ENCODE measurements around the gene IPO13.

The IPO13 gene

GRCh38 chr1:43946236-43947060, at the start of gene IPO13:
Gene IPO13, plus strand, starts transcription at chr1:43946950. Its CDS starts 651 bp downstream, at chr1:43947601.
- DNase-seq: peak; percentile 87

GRCh38 chr1:43898981-43899380, 47.8 kb upstream of the IPO13 start:
- DNase-seq: no peak

- no peak for DNase-seq
These were observed 46.4 kb upstream of the IPO13 start for GRCh38 chr1:43900386-43900785.

GRCh38 chr1:43901196-43901961, 45.4 kb upstream of the IPO13 start:
- DNase-seq: no peak

GRCh38 chr1:43902058-43902831, 44.5 kb upstream of the IPO13 start:
- no peak for DNase-seq

GRCh38 chr1:43904660-43905551, 41.8 kb upstream of the IPO13 start:
- DNase-seq: no peak

GRCh38 chr1:43908226-43908625, 38.5 kb upstream of the IPO13 start:
- no peak for DNase-seq

- DNase-seq: no peak
These were observed 37.9 kb upstream of the IPO13 start for GRCh38 chr1:43908858-43909257.

- DNase-seq: no peak
These were observed 36.4 kb upstream of the IPO13 start for GRCh38 chr1:43910343-43910742.

- DNase-seq: no peak
These were observed 34.1 kb upstream of the IPO13 start for GRCh38 chr1:43912607-43913006.

- DNase-seq: no peak
These were observed 33.7 kb upstream of the IPO13 start for GRCh38 chr1:43913051-43913501.

GRCh38 chr1:43913666-43914360, 32.9 kb upstream of the IPO13 start:
- DNase-seq: no peak

- no peak for DNase-seq
These were observed 31.9 kb upstream of the IPO13 start for GRCh38 chr1:43914576-43915525.

- DNase-seq: no peak
These were observed 26.8 kb upstream of the IPO13 start for GRCh38 chr1:43919906-43920305.

GRCh38 chr1:43921022-43921421, 25.7 kb upstream of the IPO13 start:
- DNase-seq: no peak

GRCh38 chr1:43924516-43924915, 22.2 kb upstream of the IPO13 start:
- DNase-seq: no peak

GRCh38 chr1:43925846-43926245, 20.9 kb upstream of the IPO13 start:
- DNase-seq: no peak

GRCh38 chr1:43930168-43930948, 16.4 kb upstream of the IPO13 start:
- DNase-seq: no peak

GRCh38 chr1:43930949-43931275, 15.8 kb upstream of the IPO13 start:
- DNase-seq: no peak
